Muscle of leg (tissue), 11 donors: ENCODE measurements around the gene SLC45A1. TPM values are rescaled to one million over a fixed set of nuclear protein-coding genes. Genes with fewer than 3 reads are reported as not detected.
A peak's percentile ranks its signal among the peaks of the same experiment; 100 is the strongest.

Source experiments
- DNase-seq: peaks from one replicate; pipeline ENCODE4 v3.0.0; 2013
- H3K27ac ChIP-seq: one replicate; pipeline ENCODE4 v1.5.1; 2013; ENCODE audit warnings: mild to moderate bottlenecking, low read length, control low read depth
- H3K27me3 ChIP-seq: one replicate; pipeline ENCODE4 v1.6.1; 2013; ENCODE audit warnings: low read length; ENCODE audit not compliant: control insufficient read depth, insufficient read depth
- H3K36me3 ChIP-seq: one replicate; pipeline ENCODE4 v1.6.1; 2013; ENCODE audit warnings: low read length; ENCODE audit not compliant: control insufficient read depth, insufficient read depth
- H3K4me1 ChIP-seq: one replicate; pipeline ENCODE4 v1.6.1; 2013; ENCODE audit warnings: low read length; ENCODE audit not compliant: control insufficient read depth, insufficient read depth
- H3K4me3 ChIP-seq: one replicate; pipeline ENCODE4 v1.5.1; 2013; ENCODE audit warnings: low read length, control low read depth
- H3K9me3 ChIP-seq: replicated peaks from 2 replicates; pipeline ENCODE4 v1.6.1; 2013; ENCODE audit warnings: low read depth, low read length; ENCODE audit not compliant: control insufficient read depth
- WGBS: methylation state at CpG from one replicate; pipeline ENCODE4 v1.1.5; 2013; ENCODE audit warnings: missing lambda C conversion rate; ENCODE audit not compliant: insufficient coverage; 5-methylcytosine and 5-hydroxymethylcytosine counted together
- polyA plus RNA-seq, 8 donors: library from polyadenylated mRNA; unstranded; fragments of 120-200 nt; gene quantifications; one replicate each; pipeline versions ENCODE4 v1.2.1 to v1.2.3, GENCODE V29; 2013; ENCODE audit warnings: inconsistent platforms in 1 of 8, low replicate concordance in 1 of 8; ENCODE audit not compliant: insufficient read length in 8 of 8, insufficient read depth in 1 of 8
- total RNA-seq: library from RNA; stranded (reverse); fragments of 120-200 nt; gene quantifications from one replicate; pipeline ENCODE4 v1.2.4, GENCODE V29; 2013

The SLC45A1 gene
- total and polyA plus RNA-seq, 9 donors, result 0.35 to 1.9 (median 0.82) TPM

DNA sequence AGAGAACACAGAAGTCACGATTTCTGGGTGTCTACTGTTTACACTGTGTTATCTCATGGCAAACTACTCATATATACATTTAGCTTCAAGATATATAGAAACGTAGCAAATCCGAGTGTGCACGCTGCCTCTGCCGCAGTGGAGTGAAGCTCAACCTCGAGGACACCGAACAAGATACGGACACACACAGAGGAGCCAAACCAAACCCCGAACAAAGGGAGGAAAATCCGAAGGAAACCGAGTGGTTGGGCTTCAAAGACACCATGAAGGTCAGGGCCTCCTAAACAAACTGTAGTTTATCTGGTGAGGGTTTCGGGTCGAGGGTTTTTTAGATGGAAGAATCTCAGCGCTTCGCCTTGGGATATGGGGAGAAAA is 34.5 kb downstream of the SLC45A1 start:
- 74% methylated on average over 9 of the region's 15 CpGs for WGBS
- no peak for DNase-seq
- Histone ChIP-seq H3K27ac (peak overlapping the region; percentile 45), H3K27me3 (peaks cover 2% of the 10 kb centered on the region), H3K36me3 (peaks cover 58% of the 10 kb centered on the region), H3K4me3 (no peak overlapping the region), H3K9me3 (no peaks in the 10 kb centered on the region), H3K4me1 (peaks cover 36% of the 10 kb centered on the region)

DNA sequence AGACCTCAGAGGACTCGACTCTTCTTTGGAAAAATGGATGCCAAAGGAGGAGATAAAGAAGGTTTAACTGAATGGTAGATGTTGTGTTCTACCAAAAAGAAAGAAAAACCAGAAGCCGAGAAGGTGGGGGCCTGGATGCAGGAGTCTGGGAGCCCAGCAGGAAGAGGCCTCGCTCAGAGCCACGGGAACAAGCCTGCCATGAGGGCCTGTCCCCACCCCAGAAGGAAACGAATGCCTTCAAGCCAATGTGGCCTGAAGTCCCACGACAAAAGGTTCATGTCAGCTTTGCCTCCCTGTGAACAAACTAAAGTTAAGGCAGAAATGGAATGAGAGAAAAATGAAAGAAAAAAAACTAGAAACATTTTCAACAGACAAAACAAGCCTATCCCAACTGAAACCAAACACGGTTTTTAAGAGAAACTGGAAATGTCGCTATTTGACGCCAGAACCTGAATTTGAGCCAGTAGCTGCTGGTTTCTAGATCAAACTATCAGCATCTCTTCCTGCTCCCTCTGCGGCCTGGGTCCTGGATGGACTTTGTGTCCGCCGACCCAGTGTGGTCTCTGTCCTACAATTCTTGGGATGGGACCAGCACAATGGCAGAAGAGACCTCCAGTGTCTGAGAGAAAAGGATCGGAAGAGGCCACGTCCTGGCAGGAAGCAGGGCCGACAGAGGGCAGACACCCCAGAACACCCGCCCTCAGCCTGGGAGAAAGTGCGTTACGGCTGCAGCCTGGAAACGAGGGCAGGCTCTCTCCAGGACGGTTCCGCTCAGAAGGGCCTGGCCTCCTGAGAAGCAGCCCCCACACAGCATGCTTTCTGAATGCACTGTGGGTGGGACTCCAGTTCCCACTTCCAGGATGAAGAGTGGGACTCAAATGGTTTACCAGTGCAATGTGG is 35.2 kb downstream of the SLC45A1 start:
- 57% methylated on average over 14 of the region's 21 CpGs for WGBS
- no peak overlapping the region for H3K4me3 ChIP-seq
- H3K27ac ChIP-seq, result peak overlapping the region; percentile 59
- H3K4me1 ChIP-seq, result peaks cover 36% of the 10 kb centered on the region
- H3K27me3 ChIP-seq, result peaks cover 2% of the 10 kb centered on the region
- peak; percentile 70 for DNase-seq
- no peaks in the 10 kb centered on the region for H3K9me3 ChIP-seq
- peaks cover 64% of the 10 kb centered on the region for H3K36me3 ChIP-seq

DNA sequence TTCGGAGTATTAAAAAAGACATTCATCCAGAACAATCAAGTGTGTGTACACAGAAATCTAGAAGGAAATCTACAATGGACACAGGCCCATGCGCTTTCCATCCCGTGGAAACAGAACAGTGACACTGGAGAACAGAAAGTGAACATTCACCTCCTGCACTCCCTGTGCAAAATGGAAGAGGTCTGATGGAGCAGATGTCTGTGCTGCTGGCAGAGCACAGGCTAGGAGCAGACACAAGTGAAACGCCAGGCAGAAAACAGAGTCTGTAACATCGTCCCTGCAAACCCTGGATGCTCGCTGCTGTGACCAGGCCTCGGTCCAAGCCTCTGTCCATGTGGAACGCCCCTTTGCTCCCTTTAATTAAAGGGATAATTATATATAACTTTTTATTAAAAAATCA is 36.1 kb downstream of the SLC45A1 start:
- no CpG with 5 or more reads among the region's 8 CpGs for WGBS
- H3K36me3 ChIP-seq, result peaks cover 73% of the 10 kb centered on the region
- peak; percentile 53 for DNase-seq
- H3K27me3 ChIP-seq, result no peaks in the 10 kb centered on the region
- H3K4me1 ChIP-seq, result peaks cover 31% of the 10 kb centered on the region
- H3K27ac ChIP-seq, result peak overlapping the region; percentile 59
- no peaks in the 10 kb centered on the region for H3K9me3 ChIP-seq
- no peak overlapping the region for H3K4me3 ChIP-seq

DNA sequence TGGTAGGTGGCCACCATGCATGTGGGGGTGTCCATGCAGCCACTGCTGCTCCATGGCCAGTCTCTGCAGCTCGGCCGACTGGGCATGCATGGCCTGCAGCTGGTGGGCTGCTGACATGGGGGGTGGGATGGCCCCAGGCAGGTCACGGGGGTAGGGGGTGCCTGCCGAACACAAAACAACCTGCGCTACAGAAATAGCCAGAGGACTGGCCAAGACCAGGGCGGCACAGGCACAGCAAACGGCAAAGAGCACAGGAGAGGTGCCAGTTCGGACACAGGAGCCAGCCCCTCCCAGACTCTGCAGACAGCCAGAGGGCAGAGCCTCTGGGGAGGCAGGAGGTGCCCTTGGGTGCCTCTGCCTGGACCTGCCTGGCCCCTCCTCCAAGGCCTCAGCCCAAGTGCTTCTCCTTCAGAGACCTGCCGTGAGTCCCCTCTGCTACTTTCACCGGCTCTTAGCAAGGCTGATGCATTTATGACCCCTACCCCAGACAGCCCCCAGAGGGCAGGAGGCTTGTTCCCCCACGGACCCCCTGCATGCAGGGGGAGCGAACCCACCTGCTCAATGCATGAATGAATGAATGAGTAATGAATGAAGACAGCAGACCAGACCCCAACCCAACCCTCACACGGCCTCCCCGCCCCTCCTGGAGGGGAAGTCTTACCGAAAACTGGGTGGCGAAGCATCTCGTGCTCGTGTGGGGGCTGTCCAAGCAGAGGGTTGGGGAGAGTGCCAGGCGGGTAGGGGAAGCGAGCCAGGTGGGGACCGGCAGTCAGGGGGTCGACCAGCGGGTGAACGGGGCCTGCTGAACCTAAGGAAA is 37.7 kb downstream of the SLC45A1 start:
- Histone ChIP-seq H3K27me3 (no peaks in the 10 kb centered on the region), H3K9me3 (no peaks in the 10 kb centered on the region), H3K36me3 (peaks cover 87% of the 10 kb centered on the region), H3K4me1 (peaks cover 22% of the 10 kb centered on the region), H3K4me3 (no peak overlapping the region), H3K27ac (no peak overlapping the region)
- DNase-seq, result no peak
- 87% methylated on average over 14 of the region's 24 CpGs for WGBS

DNA sequence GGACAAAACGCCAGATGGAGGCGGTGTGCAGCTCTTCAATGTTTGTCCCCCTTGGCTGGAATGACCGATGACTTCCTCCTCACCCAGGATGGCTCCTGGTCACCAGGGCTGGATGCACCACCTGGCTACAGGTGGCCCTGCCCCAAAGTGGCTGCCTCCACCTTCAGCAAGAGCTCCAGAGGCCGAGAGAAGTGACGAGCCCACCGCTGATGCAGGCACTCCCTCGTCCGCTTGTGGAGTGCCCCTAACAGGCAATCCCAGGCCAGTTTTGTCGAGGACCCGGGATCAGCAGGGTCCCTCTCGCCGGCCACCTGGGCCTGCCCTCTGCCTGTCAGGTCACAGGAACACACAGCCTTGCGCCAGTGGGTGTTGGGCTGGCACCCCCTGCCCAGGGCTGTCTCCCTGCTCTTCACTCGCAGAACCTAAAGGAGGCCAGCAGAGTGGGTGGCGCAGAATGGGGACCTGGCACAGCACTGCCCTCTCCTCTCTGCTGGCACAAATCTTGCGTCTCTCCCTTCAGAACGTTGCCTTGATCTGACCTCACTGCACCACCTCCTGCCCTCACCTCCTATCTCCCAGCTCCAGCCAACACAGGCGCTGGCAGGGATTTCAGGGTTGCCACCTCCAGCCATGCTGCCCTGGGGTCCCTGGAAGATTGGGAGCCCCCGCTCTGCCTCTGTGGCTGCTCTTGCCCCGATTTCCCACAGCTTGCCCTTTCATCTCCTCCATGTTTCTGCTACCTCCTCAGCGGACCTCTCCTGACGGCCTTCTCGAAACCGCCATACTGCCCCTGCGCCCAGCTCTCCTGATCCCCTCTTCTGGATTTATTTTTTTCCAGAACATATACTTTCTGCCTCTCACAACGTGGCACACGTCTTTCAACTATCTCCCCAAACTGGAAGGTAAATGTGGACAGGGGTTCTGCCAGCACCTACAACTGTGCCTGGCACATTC is 38.6 kb downstream of the SLC45A1 start:
- DNase-seq, result no peak
- no peaks in the 10 kb centered on the region for H3K27me3 ChIP-seq
- peaks cover 13% of the 10 kb centered on the region for H3K4me1 ChIP-seq
- no peaks in the 10 kb centered on the region for H3K9me3 ChIP-seq
- WGBS, result 90% methylated on average over 22 of the region's 27 CpGs
- H3K27ac ChIP-seq, result no peak overlapping the region
- H3K4me3 ChIP-seq, result no peak overlapping the region
- H3K36me3 ChIP-seq, result peaks cover 87% of the 10 kb centered on the region

DNA sequence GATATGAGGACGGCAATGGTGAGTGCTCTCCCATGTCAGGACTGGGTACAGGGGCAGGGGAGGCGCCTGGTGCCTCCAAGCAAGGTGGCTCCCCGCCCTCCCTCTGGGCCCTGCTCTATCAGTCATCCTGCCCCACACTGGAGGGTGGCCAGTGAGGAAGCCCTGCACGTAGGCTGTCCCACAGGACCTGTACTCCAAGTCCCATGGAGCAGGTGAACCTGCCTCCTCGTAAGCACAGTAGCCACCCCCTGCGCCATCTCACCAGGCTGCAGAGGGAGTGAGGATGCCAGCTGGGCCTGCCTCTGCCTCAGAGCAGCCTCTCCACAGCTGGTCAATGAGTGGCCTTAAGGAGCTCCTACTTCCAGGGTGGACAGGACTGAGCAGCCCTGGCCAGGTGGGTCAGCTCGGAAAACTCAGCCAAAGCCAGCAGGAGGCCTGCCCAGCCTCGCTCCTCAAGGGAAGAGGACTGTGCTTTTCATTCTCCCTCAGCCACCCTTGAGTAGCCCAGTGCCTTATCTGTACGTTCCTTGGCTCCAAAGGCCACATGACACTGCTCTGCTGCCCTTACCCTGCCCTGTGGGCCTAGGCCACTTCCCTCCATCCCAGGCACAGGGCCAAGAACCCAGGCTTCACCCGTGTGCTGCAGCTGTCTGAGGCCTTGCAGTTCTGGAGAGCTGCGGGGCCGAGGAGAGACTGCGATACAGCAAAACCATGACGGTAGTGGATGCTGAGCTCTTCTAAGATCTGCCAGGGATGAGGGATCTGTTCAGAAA is 39.6 kb downstream of the SLC45A1 start:
- no peak overlapping the region for H3K27ac ChIP-seq
- H3K4me1 ChIP-seq, result peaks cover 12% of the 10 kb centered on the region

DNA sequence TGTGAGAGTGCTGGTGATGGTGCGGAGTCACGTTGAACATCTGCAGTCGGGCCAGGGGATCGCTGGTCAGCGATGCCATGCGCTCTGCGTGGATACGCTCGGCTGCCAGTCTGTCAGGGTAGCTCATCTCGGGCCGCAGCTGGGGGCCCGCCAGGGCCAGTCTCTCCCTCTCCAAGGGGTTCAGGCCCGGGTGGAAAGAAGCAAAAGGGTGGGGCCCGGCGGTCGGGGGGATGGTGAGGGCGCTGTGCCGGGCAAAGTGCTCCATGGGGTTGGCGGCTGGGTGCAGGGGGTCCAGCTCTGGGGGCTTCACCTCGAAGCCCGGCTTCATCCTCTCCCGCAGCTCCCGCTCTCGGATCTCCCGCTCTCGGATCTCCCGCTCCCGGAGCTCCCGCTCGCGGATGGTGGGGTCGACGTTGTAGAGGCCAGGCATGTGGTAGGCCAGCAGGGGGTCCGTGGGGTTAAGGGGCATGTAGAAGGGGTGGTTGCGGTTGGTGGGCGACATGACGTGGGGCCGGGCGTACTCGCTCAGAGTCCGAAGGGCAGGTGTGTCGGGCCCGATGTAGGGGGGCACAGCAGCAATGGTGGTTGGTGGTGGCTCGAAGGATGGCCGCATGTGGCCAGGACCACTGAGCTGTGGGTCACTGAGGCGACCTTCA is 40.5 kb downstream of the SLC45A1 start:
- Histone ChIP-seq H3K4me1 (peaks cover 10% of the 10 kb centered on the region), H3K27ac (no peak overlapping the region), H3K36me3 (peaks cover 92% of the 10 kb centered on the region), H3K4me3 (no peak overlapping the region), H3K9me3 (no peaks in the 10 kb centered on the region), H3K27me3 (no peaks in the 10 kb centered on the region)
- DNase-seq, result no peak
- WGBS, result 92% methylated on average over 46 of the region's 46 CpGs

More for the DNA sequence above, 39.6 kb downstream of the SLC45A1 start:
- Histone ChIP-seq H3K27me3 (no peaks in the 10 kb centered on the region), H3K9me3 (no peaks in the 10 kb centered on the region), H3K36me3 (peaks cover 92% of the 10 kb centered on the region), H3K4me3 (no peak overlapping the region)
- DNase-seq, result no peak
- 79% methylated on average over 14 of the region's 14 CpGs for WGBS

DNA sequence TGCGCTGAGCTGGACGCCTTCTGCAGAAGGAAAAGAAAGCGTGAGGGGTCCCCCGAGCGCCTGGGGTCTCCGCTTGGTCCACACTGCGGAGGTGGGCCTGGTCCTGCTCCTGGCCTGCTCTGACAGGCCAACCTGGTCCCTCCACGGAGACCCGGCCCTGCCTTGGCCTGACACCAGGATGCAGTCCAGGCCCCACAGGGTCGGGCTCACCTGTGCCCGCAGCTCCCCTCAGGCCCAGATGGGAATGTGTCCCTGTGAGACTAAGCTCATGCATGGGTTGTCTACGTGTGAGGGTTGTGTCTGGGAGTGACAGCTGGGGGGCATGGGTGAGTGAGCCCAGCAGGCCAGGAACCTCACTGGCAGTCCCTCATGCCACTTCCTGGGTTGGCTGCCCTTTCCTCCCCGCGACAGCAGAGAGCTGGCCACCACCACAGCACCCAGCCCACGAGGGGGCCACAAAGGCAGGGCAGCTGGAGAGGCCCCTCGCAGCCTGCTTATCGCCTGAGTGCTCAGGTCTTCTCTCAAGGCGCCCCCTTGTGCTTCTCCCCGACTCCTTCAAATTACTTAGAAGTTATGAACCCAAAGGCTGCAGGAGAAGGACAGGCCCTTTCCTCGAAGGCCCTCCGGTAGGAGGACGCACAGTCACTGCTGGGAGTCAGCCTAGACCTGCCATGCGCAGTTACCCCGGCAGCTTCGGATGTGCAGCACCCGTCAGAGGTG is 41.1 kb downstream of the SLC45A1 start:
- Histone ChIP-seq H3K27me3 (no peaks in the 10 kb centered on the region), H3K27ac (no peak overlapping the region)

More for the DNA sequence above, 41.1 kb downstream of the SLC45A1 start:
- WGBS, result 86% methylated on average over 22 of the region's 26 CpGs
- H3K4me3 ChIP-seq, result no peak overlapping the region
- H3K36me3 ChIP-seq, result peaks cover 91% of the 10 kb centered on the region
- no peak for DNase-seq
- no peaks in the 10 kb centered on the region for H3K9me3 ChIP-seq
- H3K4me1 ChIP-seq, result peaks cover 13% of the 10 kb centered on the region
